NAMALWA (cell line): ENCODE results near the gene BROX.

ENCODE experiments used
- DNase-seq: peaks from one replicate; pipeline ENCODE4 v3.0.0-alpha.2; 2015; ENCODE audit warnings: low spot score

Gene BROX

DNA sequence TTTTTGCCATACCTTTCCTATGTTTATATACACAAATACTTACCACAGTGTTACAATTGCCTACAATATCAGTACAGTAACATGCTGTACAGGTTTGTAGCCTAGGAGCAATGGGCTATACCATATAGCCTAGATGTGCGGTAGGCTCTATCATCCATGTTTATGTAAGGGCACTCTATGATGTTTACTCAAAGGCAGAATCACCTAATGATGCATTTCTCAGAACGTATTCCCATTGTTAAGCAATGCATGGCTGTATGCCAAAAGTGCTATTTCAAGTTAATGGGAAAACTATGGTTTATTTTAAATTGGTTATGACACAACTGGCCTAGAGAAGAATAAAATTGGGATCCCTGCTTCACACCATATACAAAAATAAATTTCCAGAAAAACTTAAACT is 65.6 kb downstream of the BROX start:
- no peak for DNase-seq

DNA sequence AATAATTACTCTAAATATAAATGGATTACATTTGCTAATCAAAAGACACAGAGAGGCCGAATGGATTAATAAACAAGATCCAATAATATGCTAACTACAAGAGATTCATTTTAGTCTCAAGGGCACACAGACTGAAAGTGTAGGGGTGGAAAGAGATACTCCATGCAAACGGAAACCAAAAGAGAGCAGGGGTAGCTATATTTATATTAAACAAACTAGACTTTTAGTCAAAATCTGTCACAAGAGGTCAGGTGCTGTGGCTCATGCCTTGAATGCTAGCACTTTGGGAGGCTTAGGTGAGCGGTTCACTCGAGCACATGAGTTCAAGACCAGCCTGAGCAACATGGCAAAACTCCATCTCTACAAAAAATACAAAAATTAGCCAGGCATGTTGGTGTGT is 68.9 kb downstream of the BROX start:
- DNase-seq, result no peak

DNA sequence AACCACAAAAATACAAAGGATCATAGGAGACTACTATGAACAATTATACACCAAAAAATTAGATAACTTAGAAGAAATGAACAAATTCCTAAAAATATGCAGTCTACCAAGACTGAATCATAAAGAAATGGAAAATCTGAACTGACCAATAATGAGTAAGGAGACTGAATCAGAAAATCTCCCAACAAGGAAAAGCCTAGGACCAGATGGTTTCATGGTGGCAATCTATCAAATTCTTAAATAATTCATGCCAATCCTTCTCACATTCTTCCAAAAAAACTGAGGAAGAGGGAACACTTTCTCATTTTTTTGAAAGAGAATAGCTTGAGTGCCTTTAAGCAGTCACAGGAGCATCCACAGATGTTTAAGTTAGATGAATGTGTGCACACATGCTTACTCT is 70.7 kb downstream of the BROX start:
- no peak for DNase-seq

DNA sequence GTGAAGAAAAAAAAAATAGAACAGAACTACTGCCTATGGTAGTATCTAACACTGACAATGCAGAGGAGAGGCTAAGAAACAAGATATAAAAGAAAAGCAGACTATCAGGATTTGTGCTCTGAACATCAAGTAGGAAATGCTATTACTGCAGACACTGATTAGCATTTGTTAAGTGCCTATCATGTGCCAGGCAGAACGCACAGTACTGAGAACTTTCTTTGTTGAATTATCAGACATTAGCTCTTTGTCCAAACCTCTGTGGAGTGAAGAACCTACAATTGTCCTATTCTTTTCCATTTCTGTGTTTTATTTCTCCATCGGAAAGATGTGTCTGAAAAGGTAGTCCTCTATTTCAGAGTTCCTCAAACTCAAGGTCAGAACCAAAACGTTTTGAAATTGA is 72.0 kb downstream of the BROX start:
- no peak for DNase-seq
